Bronchus fibroblast of lung (primary cell): Measurements from ENCODE around the gene ERVV-1. TPM values are rescaled to one million over a fixed set of nuclear protein-coding genes. Genes with fewer than 3 reads are reported as not detected.

Source experiments
- total RNA-seq: library from RNA; depleted of rRNA; stranded (reverse); fragments of >200 nt; gene quantifications from 2 replicates; pipeline ENCODE4 v1.2.3, GENCODE V29; 2015

The ERVV-1 gene, protein sequence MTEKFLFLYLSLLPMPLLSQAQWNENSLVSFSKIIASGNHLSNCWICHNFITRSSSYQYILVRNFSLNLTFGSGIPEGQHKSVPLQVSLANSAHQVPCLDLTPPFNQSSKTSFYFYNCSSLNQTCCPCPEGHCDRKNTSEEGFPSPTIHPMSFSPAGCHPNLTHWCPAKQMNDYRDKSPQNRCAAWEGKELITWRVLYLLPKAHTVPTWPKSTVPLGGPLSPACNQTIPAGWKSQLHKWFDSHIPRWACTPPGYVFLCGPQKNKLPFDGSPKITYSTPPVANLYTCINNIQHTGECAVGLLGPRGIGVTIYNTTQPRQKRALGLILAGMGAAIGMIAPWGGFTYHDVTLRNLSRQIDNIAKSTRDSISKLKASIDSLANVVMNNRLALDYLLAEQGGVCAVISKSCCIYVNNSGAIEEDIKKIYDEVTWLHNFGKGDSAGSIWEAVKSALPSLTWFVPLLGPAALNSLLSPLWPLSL
- total RNA-seq = not detected in 2 replicates

GRCh38 chr19:53013621-53014020, at the start of gene ERVV-1:
ERVV-1 (plus strand) TSS chr19:53013921; CDS start chr19:53014091, 170 bp downstream.

Other genes with a start within 250 kb of the ERVV-1 start
- 1.5 and 1.6 TPM in 2 replicates for gene ZNF600, start 227.1 kb upstream of the ERVV-1 start, total RNA-seq
- 5.9 and 6.2 TPM in 2 replicates for gene ZNF28, start 192.3 kb upstream of the ERVV-1 start, total RNA-seq
- gene ZNF468, start 156.3 kb upstream of the ERVV-1 start, total RNA-seq = 8.3 and 8.9 TPM in 2 replicates
- gene ZNF320, start 116.3 kb upstream of the ERVV-1 start, total RNA-seq = 8.1 and 8.2 TPM in 2 replicates
- gene ZNF888, start 90.5 kb upstream of the ERVV-1 start, total RNA-seq = 3.3 and 3.7 TPM in 2 replicates
- 4.5 and 4.9 TPM in 2 replicates for gene ZNF816, start 51.0 kb upstream of the ERVV-1 start, total RNA-seq
- gene ERVV-2, start 30.8 kb downstream of the ERVV-1 start, total RNA-seq = not detected in 2 replicates
- 6.1 and 7.2 TPM in 2 replicates for gene ZNF160, start 89.5 kb downstream of the ERVV-1 start, total RNA-seq
- gene ZNF415, start 119.0 kb downstream of the ERVV-1 start, total RNA-seq = 1.8 and 2.7 TPM in 2 replicates
- 2.0 and 2.1 TPM in 2 replicates for gene ZNF347, start 145.1 kb downstream of the ERVV-1 start, total RNA-seq
- gene ZNF665, start 179.4 kb downstream of the ERVV-1 start, total RNA-seq = 2.1 and 7.6 TPM in 2 replicates
- gene ZNF677, start 241.0 kb downstream of the ERVV-1 start, total RNA-seq = 4.5 and 9.1 TPM in 2 replicates
- not detected in 2 replicates for gene VN1R2, start 244.4 kb downstream of the ERVV-1 start, total RNA-seq